Stimulated activated CD4-positive, alpha-beta T cell treated with anti-CD3 and anti-CD28 coated beads, TNF-alpha, amount 100 ng/mL, for 4 hours (primary cell): ENCODE measurements around the gene EDEM1.
"Not testable (repeated sequence)": the region's sequence is repeated elsewhere in the genome, so short reads cannot be mapped to it uniquely, and the experiment has no call there.

ENCODE experiments used
- DNase-seq, 3 experiments: peaks; one replicate each; pipeline ENCODE4 v3.0.0-alpha.2; 2020; ENCODE audit warnings: low read depth in 3 of 3

EDEM1 gene

GRCh38 chr3:5172018-5172417 is 15.5 kb upstream of the EDEM1 start:
- no peak for DNase-seq

DNA sequence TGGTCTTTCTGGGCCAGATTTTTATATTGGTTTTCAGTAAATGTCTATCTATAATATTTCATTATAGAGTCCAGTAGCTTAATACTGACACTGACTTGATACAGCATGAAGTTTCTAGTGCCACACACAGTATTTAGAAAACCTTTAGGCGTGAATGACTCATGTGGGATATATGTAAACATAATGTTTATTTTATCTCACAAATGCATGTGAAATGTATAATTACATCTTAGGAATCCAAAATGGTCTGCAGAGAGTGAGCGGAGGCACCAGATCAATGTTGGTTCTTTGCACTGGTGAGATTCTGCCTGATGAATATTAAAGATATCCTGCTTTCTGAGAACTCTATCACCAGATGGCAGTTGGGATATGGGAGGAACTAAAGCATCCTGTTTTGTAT is 8.5 kb upstream of the EDEM1 start:
- DNase-seq, result not testable (repeated sequence)

DNA sequence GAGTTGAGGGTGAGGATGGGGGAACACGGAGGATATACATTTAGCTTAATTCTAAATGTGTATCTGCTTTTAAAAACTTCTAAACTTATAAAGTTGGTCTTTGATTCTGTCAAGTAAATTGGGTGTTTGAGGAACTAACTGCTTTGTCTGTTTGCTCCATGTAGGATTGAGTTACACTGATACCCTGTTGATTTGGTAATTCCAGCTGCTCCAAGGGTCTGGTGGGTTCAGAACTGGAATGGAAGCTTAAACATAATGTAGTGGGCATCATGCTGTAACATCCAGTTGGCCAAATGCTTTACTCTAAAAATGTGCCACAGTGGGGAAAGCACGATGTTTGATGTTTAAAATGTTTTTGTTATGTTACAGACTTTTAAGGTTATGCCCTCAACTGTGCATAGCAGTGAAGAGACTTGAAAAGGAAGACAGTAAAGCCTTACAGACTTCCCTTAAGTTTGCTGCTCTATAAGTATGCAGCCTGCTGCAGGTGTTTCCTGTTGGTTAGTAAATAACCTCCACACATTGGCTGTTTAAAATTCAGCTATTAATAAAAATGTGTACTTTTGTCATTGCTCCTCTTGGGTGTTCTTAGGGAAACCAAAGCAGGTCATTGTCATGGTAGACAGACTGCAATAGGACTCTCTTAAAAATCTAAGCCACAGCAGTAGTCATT is 5.9 kb upstream of the EDEM1 start:
- DNase-seq, result no peak

GRCh38 chr3:5183714-5184113 is 3.8 kb upstream of the EDEM1 start:
- DNase-seq, result not testable (repeated sequence)

GRCh38 chr3:5184499-5184898 is 3.0 kb upstream of the EDEM1 start:
- no peak for DNase-seq

DNA sequence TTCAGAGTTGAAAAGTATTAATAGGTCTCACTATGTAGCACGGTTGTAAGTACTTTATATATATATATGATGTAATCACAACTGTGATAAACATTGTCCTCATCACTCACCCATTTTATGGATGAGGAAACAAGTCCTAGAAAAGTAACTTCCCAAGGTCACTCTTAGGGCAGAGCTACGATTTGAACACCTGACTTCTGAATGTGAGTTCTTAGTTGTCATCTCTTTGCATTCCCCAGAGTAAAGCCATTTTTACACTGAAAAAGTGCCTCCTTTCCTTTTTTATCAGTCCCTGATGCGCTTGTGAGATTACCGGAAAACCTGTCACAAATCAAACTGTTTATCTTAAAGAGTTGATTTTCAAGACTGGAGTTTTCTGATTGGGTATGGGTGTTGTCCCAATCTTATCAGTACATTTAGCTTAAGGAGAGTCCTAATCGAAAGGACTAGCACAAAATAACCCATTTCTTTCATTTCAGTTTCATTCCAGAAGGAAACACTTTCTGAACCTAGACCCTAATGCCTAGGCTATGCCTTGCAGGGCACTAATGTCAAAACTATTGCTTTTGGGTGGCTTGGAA is 2.3 kb upstream of the EDEM1 start:
- DNase-seq, result no peak

GRCh38 chr3:5186089-5186857 is 1.2 kb upstream of the EDEM1 start:
- DNase-seq, result no peak

DNA sequence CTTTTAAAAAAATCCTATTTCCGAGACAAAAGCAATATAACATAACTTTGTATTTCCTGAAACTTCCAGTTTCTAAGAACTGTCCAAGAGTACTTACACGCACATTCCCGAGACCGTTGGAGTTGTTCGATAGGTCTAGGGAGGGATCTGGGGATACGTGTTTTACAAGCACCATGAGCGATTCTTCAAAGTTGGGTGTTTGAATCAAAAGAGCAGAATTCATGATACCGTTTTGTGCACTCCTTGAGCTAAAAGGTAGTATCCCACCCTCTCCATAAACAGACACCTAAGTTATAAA is 700 bp upstream of the EDEM1 start:
- no peak for DNase-seq

- peak; percentile 26 to 39 (median 32) for DNase-seq
These were observed 462 bp downstream of the EDEM1 start for GRCh38 chr3:5187920-5188418.

DNA sequence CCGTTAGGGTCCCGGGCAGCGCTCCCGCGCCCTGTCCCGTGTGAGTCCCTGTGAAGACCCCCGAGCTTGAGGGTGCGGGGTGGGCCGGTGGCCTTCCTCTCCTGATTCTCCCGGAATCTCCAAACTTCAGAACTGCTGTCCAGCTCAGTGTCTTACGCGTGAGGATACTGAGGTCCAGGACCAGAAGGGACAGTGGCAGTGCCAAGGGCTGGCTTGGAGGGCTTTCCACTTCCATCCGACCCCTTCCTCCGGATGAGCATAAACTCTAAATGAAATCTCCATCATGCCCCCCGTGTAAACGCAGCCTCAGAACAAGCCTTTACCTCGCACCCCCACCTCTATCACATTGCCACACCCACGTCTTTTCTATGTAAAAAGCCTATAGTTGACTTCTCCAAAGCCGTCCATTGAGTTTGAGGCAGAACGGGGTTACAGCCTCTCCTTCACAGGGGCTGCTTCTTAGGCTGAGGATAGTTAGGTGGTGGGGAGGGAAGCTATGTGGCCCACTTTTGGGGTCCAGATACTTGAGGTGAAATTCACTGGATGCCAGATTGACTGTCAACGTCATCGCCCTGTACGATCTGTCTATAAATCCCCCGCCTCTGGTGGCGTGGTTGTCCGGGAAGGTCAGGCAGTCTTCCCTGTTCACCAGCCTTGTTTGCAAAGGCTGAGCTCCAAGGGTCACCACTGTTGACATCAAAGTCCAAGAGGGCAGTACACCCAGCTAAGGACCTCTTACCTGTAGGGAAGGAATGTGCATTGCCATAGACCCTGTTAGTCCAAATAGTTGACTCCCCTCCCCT is 1.1 kb downstream of the EDEM1 start:
- DNase-seq, result peak; percentile 32 to 43 (median 34)

- DNase-seq, result no peak
These were observed 2.8 kb downstream of the EDEM1 start for GRCh38 chr3:5190147-5190791.

GRCh38 chr3:5191555-5192304 is 4.2 kb downstream of the EDEM1 start:
- DNase-seq, result no peak

DNA sequence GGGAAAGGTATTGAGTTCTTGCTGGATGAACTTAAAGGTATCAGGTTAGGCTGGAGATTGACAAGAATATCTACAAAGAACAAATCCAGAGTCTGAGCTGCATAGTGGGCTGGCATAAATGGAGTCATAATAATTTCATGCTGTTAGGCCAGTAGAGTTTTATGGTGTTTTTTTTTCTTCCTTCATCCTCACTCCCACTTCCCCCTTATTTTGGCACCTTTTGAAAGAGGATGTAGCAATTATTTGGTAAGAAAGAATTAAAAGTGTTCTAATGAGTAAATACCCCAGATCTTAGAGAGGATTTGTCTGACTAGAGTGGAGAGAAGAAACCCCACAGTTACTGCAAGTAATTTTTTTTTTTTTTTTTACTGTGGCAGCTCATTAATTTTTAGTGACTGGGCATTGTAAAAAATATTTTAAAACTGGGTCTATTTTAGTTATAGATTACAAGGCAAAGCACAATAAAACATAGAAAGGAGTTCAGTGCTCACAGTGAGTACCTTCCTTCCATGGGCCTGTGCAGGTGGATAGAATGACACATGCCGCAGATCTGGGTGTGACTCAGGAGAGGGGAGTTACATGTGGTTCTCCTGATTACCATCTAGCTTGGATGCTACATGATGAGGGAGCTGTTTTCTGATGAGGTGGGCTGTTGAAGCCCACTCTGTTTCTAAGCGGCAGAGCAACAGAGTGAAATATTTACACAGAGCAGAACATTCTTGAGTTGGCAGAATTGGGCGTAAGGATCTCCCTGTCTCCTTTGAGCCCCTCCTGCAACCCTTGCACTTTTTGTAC is 5.3 kb downstream of the EDEM1 start:
- DNase-seq, result peak in 1 of 3 experiments; percentile 20

DNA sequence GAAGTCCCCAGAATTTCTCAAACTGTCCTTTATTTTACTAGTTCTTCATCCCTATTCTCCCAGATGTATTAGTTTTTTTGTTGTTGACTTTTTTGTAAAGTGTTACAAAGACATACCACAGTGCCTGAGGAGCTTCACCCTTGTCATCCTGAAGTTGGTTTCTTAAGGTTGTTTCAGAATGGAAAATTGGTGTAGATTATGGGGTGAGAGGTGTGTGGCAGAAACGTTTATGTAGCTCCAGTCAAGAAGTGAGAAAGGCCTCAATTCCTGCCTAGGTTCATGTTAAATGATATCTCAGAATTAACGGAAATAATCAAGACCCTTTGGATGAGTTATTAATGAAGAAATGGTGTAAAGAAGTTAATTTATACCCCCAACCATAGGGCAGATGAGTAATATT is 6.8 kb downstream of the EDEM1 start:
- DNase-seq, result no peak

GRCh38 chr3:5194801-5195509 is 7.4 kb downstream of the EDEM1 start:
- peak in 1 of 3 experiments; percentile 34 for DNase-seq

DNA sequence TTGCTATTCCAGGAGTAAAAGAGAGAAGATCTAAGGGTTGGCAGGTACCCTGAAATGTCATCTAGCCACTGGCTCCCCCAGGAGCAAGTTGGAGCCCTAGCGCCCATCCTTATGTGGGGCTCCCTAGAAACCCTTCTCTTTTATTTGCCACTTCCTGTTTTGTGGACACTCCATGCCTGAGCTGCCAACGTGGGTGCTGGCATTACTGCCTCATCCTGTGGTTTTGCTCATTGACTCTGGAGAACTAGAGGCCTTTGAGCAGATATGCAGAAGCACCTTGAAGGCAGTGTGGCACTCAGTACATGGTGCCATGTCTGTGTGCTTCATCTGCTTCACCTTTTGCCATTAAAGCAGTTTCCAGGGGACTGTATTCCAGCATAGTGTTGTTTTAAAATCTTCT is 8.1 kb downstream of the EDEM1 start:
- no peak for DNase-seq

- no peak for DNase-seq
These were observed 9.5 kb downstream of the EDEM1 start for GRCh38 chr3:5197022-5197421.

DNA sequence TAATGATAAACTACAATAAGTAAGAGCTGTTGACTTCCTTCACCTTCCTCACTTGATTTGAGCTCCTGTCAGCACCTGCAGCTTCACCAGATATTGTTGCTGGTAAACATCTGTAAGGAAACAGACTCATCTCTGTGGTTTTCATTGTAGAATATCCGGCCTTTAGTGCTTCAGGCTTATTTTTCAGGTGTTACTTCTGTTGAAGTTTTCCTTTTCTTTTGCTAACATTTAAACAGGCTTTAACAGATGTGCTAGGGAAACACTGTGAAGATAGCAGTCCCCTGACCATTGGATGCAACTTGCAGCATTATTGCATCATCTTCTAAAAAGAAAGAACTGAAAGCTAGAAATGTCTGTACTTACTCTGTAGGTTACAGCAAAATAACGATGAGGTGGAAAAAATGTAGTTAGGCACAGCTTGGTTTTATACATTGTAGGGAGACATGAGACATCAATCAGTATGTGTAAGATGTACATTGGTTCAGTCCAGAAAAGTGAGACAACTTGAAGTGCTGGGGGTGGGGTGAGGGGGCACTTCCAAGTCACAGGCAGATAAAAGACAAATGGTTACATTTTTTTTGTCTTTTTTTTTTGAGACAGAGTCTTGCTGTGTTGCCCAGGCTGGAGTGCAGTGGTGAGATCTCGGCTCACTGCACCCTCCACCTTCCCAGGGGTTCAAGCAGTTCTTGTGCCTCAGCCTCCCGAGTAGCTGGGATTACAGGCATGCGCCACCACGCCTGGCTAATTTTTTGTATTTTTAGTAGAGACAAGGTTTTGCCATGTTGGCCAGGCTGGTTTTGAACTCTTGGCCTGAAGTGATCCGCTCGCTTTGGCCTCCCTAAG is 10.2 kb downstream of the EDEM1 start:
- DNase-seq, result no peak

DNA sequence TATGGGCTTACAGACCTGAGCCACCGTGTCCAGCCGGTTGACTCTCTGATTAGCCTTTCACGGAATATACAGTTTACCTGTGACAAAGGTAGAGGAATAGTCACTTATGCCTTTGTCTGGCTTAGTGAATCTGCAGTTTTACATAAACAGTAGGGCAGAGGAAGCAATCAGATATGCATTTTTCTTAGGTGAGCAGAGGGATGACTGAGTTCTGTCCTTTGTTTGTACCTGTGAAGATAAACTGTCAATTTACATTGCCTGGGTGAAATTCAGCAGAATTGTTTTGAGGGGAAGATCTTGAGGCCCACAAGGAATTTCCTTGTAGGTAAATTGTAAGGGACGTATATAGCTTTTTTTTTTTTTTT is 10.8 kb downstream of the EDEM1 start:
- DNase-seq, result no peak
